MM.1S (cell line): ENCODE data around the gene IGFL1.
"Not testable (repeated sequence)": the region's sequence is repeated elsewhere in the genome, so short reads cannot be mapped to it uniquely, and the experiment has no call there.

ENCODE experiments used
- DNase-seq: peaks from one replicate; pipeline ENCODE4 v3.0.0-alpha.2; 2015
- H2AFZ ChIP-seq: fragments of 300-600 bp; sonication (generic); 2 replicates; pipeline ENCODE4 v1.6.0; 2016; ENCODE audit warnings: antibody characterized with exemption, low read length
- H3F3A ChIP-seq: fragments of 300-600 bp; sonication (generic); 2 replicates; pipeline ENCODE4 v1.6.1; 2016; ENCODE audit warnings: mild to moderate bottlenecking, antibody characterized with exemption, low read length, moderate library complexity, mixed read lengths; ENCODE audit not compliant: insufficient read depth
- H3K27ac ChIP-seq: fragments of 300-600 bp; sonication (generic); 2 replicates; pipeline ENCODE4 v1.5.1; 2016; ENCODE audit warnings: mild to moderate bottlenecking, low read length
- H3K27me3 ChIP-seq: fragments of 300-600 bp; sonication (generic); replicated peaks from 2 replicates; pipeline ENCODE4 v1.6.0; 2016; ENCODE audit warnings: low read length; ENCODE audit not compliant: insufficient read depth
- H3K36me3 ChIP-seq: fragments of 300-600 bp; sonication (generic); replicated peaks from 2 replicates; pipeline ENCODE4 v1.6.1; 2016; ENCODE audit warnings: mild to moderate bottlenecking, low read length, mixed read lengths; ENCODE audit not compliant: insufficient read depth
- H3K4me1 ChIP-seq: fragments of 300-600 bp; sonication (generic); 2 replicates; pipeline ENCODE4 v1.6.1; 2016; ENCODE audit warnings: low read length, mixed read lengths
- H3K4me2 ChIP-seq: fragments of 300-600 bp; sonication (generic); 2 replicates; pipeline ENCODE4 v1.6.0; 2016; ENCODE audit warnings: low read depth, low read length
- H3K4me3 ChIP-seq: fragments of 300-600 bp; sonication (generic); 2 replicates; pipeline ENCODE4 v1.5.1; 2016; ENCODE audit warnings: low read length, mixed read lengths
- H3K79me2 ChIP-seq: fragments of 300-600 bp; sonication (generic); 2 replicates; pipeline ENCODE4 v1.6.1; 2016; ENCODE audit warnings: mixed run types, low read length, mixed read lengths
- H3K9ac ChIP-seq: fragments of 300-600 bp; sonication (generic); 2 replicates; pipeline ENCODE4 v1.6.1; 2016; ENCODE audit warnings: low read length, mixed read lengths
- H3K9me2 ChIP-seq: fragments of 300-600 bp; sonication (generic); replicated peaks from 2 replicates; pipeline ENCODE4 v1.6.1; 2016; ENCODE audit warnings: mild to moderate bottlenecking, low read length, mixed read lengths; ENCODE audit not compliant: insufficient read depth
- H3K9me3 ChIP-seq: fragments of 300-600 bp; sonication (generic); replicated peaks from 2 replicates; pipeline ENCODE4 v1.6.1; 2016; ENCODE audit warnings: mild to moderate bottlenecking, low read length, mixed read lengths; ENCODE audit not compliant: insufficient read depth
- H4K20me1 ChIP-seq: fragments of 300-600 bp; sonication (generic); 2 replicates; pipeline ENCODE4 v1.6.1; 2016; ENCODE audit warnings: mild to moderate bottlenecking, low read length, moderate library complexity, mixed read lengths; ENCODE audit not compliant: insufficient read depth
- EZH2 ChIP-seq: fragments of 300-600 bp; sonication (generic); optimal IDR thresholded peaks from 2 replicates; pipeline ENCODE3; 2017; ENCODE audit warnings: low read depth, mild to moderate bottlenecking, antibody characterized with exemption, low read length, mixed read lengths
- EZH2phosphoT487 ChIP-seq: fragments of 300-600 bp; sonication (generic); IDR thresholded peaks from 2 replicates; pipeline ENCODE4 v1.6.1; 2018; ENCODE audit warnings: antibody characterized with exemption, low read length
- TF ChIP-seq, protein P1 (sequence below): fragments of 300-600 bp; sonication (generic); IDR thresholded peaks from 2 replicates; pipeline ENCODE4 v1.5.1; 2016; ENCODE audit warnings: antibody characterized with exemption, low read length, mixed read lengths

IGFL1 gene

DNA sequence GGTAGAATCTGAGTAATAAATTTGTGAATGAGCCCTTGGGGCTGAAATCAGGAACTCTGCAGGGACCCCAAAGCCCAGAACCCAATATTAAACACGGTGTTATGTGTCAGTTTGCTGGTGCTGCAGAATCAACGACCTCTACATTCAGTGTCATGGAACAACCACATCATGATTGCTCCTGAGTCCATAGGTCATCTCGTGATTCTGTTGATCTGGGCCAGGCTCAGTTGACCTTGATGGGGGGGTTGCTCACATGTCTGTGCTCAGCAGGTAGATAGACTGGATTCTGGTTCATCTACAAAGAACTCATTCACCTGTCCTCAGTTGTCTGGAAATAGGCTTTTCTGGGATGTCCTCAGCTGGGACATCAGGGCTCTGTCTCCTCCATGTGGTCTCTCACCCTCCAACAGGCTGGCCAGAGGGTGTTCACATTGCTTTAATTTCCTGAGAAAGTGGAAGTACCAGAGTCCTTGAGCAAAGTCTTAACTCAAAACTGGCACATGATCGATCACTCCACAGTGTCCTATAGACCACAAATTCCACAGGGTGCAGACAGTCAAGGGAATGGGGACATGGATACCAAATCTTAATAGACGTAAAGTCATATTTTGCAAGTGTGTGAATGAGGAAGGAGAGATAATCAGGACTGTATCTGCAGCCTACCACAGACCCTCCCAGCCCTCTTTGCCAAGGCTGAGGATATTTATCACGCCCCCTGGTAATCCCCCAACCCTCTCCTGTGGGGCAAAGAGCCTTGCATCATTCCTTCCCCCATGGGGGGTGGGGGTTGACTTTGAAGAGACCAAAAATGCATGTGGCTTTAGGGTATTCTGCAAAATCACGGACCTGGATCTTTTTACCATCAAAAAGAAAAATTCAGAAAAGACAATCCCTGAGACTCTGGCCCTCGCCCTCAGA, 39.3 kb upstream of the IGFL1 start:
- H3K4me2 ChIP-seq = no peak overlapping the region
- no peak overlapping the region for H3K4me3 ChIP-seq
- H4K20me1 ChIP-seq = no peaks in the 10 kb centered on the region
- no peak overlapping the region for H2AFZ ChIP-seq
- H3K9me3 ChIP-seq = no peaks in the 10 kb centered on the region
- no peak overlapping the region for H3K27ac ChIP-seq
- H3F3A ChIP-seq = no peaks in the 10 kb centered on the region
- no peaks in the 10 kb centered on the region for H3K9me2 ChIP-seq
- no peak overlapping the region for H3K9ac ChIP-seq
- TF ChIP-seq, protein P1, sequence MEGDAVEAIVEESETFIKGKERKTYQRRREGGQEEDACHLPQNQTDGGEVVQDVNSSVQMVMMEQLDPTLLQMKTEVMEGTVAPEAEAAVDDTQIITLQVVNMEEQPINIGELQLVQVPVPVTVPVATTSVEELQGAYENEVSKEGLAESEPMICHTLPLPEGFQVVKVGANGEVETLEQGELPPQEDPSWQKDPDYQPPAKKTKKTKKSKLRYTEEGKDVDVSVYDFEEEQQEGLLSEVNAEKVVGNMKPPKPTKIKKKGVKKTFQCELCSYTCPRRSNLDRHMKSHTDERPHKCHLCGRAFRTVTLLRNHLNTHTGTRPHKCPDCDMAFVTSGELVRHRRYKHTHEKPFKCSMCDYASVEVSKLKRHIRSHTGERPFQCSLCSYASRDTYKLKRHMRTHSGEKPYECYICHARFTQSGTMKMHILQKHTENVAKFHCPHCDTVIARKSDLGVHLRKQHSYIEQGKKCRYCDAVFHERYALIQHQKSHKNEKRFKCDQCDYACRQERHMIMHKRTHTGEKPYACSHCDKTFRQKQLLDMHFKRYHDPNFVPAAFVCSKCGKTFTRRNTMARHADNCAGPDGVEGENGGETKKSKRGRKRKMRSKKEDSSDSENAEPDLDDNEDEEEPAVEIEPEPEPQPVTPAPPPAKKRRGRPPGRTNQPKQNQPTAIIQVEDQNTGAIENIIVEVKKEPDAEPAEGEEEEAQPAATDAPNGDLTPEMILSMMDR = no peak
- TF ChIP-seq EZH2phosphoT487 (no peak), EZH2 (no peak)
- H3K79me2 ChIP-seq = no peaks in the 10 kb centered on the region
- H3K27me3 ChIP-seq = peaks cover 41% of the 10 kb centered on the region
- no peak for DNase-seq
- H3K36me3 ChIP-seq = no peaks in the 10 kb centered on the region
- no peaks in the 10 kb centered on the region; the same call in 1 of the 2 replicates for H3K4me1 ChIP-seq

DNA sequence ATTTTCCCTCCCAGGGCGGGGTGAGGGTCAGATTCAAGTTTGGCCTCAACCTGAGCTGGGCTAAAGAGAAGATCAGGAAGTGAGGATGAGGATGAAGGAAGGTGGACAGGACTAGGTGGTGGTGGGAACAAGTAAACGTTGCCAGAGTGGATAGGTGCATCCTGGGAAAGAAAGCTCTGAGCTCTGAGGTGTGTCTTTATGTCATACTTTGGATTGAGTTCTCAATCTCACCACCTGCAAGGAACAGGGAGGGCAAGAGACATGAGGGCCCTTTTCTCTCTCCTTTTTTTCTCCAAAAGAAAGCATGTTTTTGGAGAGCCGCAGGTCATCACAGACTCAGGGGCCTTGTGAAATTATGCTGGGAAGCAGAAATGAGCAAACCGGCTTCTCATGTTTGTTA, 38.2 kb upstream of the IGFL1 start:
- Histone ChIP-seq H3K9me2 (no peaks in the 10 kb centered on the region), H3K4me1 (no peaks in the 10 kb centered on the region), H3K4me2 (no peak overlapping the region), H3K79me2 (no peaks in the 10 kb centered on the region), H2AFZ (no peak overlapping the region), H3F3A (no peaks in the 10 kb centered on the region), H3K27ac (no peak overlapping the region), H3K4me3 (no peak overlapping the region), H3K9me3 (no peaks in the 10 kb centered on the region), H3K9ac (no peak overlapping the region), H3K27me3 (peaks cover 40% of the 10 kb centered on the region), H3K36me3 (no peaks in the 10 kb centered on the region), H4K20me1 (no peaks in the 10 kb centered on the region)
- DNase-seq = no peak
- TF ChIP-seq EZH2 = no peak
- TF ChIP-seq EZH2phosphoT487 = no peak
- TF ChIP-seq, protein P1 = no peak

DNA sequence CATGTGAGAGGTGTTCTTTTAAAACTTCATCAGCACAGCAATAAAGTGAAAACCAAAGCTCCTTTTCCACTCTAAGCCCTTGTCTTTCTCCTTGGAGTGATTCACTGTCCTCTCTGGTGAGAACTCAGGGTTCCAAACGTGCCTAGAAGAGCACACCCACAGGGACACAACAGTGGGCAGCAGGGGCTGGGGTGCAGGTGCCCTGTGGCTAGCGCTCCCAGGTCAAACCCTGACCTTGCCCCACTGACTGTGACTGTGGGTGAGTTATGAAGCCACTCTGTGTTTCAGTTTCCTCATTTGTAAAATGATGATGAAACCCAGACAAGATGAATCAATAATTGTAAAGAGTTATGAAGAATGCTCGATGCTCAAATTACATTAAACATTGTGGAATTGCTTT, 37.6 kb upstream of the IGFL1 start:
- Histone ChIP-seq H3K4me2 (no peak overlapping the region), H3K9me3 (no peaks in the 10 kb centered on the region), H3K36me3 (no peaks in the 10 kb centered on the region), H3K79me2 (no peaks in the 10 kb centered on the region), H3K4me1 (no peaks in the 10 kb centered on the region), H4K20me1 (no peaks in the 10 kb centered on the region), H3K4me3 (no peak overlapping the region), H3K27me3 (peaks cover 38% of the 10 kb centered on the region), H3K9ac (no peak overlapping the region), H3F3A (no peaks in the 10 kb centered on the region), H2AFZ (no peak overlapping the region), H3K9me2 (no peaks in the 10 kb centered on the region), H3K27ac (no peak overlapping the region)
- no peak for DNase-seq
- TF ChIP-seq, protein P1 = no peak
- TF ChIP-seq EZH2phosphoT487 (no peak), EZH2 (no peak)

DNA sequence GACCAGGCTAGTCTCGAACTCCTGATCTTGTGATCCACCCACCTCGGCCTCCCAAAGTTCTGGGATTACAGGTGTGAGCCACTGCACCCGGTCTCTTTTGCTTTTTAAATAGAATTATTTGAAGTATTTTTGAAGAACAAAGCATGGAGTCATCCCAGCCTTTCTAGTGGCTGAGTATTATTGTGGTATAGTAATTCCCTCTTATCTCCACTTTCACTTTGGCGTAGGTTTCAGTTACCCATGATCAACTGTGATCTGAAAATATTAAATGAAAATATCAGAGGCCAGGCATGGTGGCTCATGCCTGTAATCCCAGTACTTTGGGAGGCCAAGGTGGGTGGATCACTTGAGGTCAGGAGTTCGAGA, 36.9 kb upstream of the IGFL1 start:
- not testable (repeated sequence) for H2AFZ ChIP-seq, H4K20me1 ChIP-seq, H3K9ac ChIP-seq, H3K9me3 ChIP-seq, H3K36me3 ChIP-seq, H3K9me2 ChIP-seq, H3K4me1 ChIP-seq, H3K4me2 ChIP-seq, H3K79me2 ChIP-seq, H3K4me3 ChIP-seq, DNase-seq, H3F3A ChIP-seq, H3K27ac ChIP-seq
- peaks cover 38% of the 10 kb centered on the region for H3K27me3 ChIP-seq
